Panc1 (cell line): Measurements from ENCODE around the gene RNF20. TPM values are rescaled to one million over a fixed set of nuclear protein-coding genes. Genes with fewer than 3 reads are reported as not detected.

Experiments used
- ATAC-seq: fragments of 200-7000 bp; cut with Tn5 transposase; 2 replicates; pipeline ENCODE4 v1.9.1; 2020; ENCODE audit warnings: mild to moderate bottlenecking, moderate library complexity
- BruUV-seq: library from RNA; stranded (reverse); fragments of 400-500 nt; replicated peaks from 2 replicates; lab custom pipeline; 2021; lab: Mats Ljungman, UMichigan
- CTCF ChIA-PET: fragments of 300-600 bp; sonication (Branson Sonifier 250); formaldehyde crosslinking; loops from one replicate; lab custom pipeline; 2022; ENCODE audit warnings: antibody characterized with exemption; lab: Charles Lee
- POLR2A ChIA-PET: fragments of 300-600 bp; sonication (Branson Sonifier 250); formaldehyde crosslinking; loops from one replicate; lab custom pipeline; 2022; ENCODE audit warnings: antibody characterized with exemption; lab: Charles Lee
- DNase-seq: peaks from one replicate; pipeline ENCODE4 v3.0.0-alpha.2; 2010; ENCODE audit warnings: low read depth, low spot score
- H3K27ac ChIP-seq: 2 replicates; pipeline ENCODE4 v1.5.1; 2011; ENCODE audit warnings: mild to moderate bottlenecking, low read length, inconsistent platforms
- H3K27me3 ChIP-seq: fragments of 200-500 bp; sonication (Bioruptor generic); 2 replicates; pipeline ENCODE4 v1.6.0; 2014; ENCODE audit warnings: low read length, inconsistent platforms; ENCODE audit not compliant: control insufficient read depth, insufficient read depth
- H3K36me3 ChIP-seq: fragments of 200-500 bp; sonication (Bioruptor generic); 2 replicates; pipeline ENCODE4 v1.5.1; 2014; ENCODE audit warnings: inconsistent platforms, mild to moderate bottlenecking, low read length, moderate library complexity; ENCODE audit not compliant: control insufficient read depth, insufficient read depth
- H3K4me1 ChIP-seq: 2 replicates; pipeline ENCODE4 v1.5.1; 2011; ENCODE audit warnings: inconsistent platforms, mild to moderate bottlenecking, low read length, moderate library complexity; ENCODE audit not compliant: control insufficient read depth, insufficient read depth
- H3K4me3 ChIP-seq, 2 experiments: 2 replicates each; pipeline ENCODE4 v1.5.1; 2011 to 2012; ENCODE audit warnings: low read depth in 2 of 2, low read length in 2 of 2, mild to moderate bottlenecking in 2 of 2, inconsistent platforms in 1 of 2, moderate library complexity in 1 of 2
- H3K9me3 ChIP-seq: fragments of 200-500 bp; sonication (Bioruptor generic); 2 replicates; pipeline ENCODE4 v1.5.1; 2014; ENCODE audit warnings: low read depth, mild to moderate bottlenecking, inconsistent platforms, low read length, moderate library complexity; ENCODE audit not compliant: control insufficient read depth, insufficient read depth
- CTCF ChIP-seq: fragments of 450-650 bp; IDR thresholded peaks from 2 replicates; pipeline ENCODE4 v1.5.1; 2017; ENCODE audit warnings: mild to moderate bottlenecking
- POLR2AphosphoS5 ChIP-seq: IDR thresholded peaks from 2 replicates; pipeline ENCODE4 v1.6.1; 2012; ENCODE audit warnings: mild to moderate bottlenecking, low read depth, low read length, moderate library complexity
- SIN3A ChIP-seq: IDR thresholded peaks from 2 replicates; pipeline ENCODE4 v1.6.1; 2012; ENCODE audit warnings: low read depth, mild to moderate bottlenecking, low read length, moderate library complexity, borderline replicate concordance; ENCODE audit not compliant: insufficient read depth
- TCF7L2 ChIP-seq: IDR thresholded peaks from 2 replicates; pipeline ENCODE4 v1.6.1; 2011; ENCODE audit warnings: mild to moderate bottlenecking, low read depth, low read length, inconsistent platforms
- in situ Hi-C: cut with HindIII; loops from 2 replicates; pipeline ENCODE4 v1.10.0; 2016; ENCODE audit warnings: low sequenced_read_pairs, low pct_unique_long_range_greater_than_20kb
- intact Hi-C: fragments of 100-400 bp; cut with micrococcal nuclease; formaldehyde crosslinking; loops from one replicate; pipeline ENCODE4 v1.10.0; 2022; ENCODE audit not compliant: unreplicated experiment
- total RNA-seq: library from RNA; stranded (reverse); gene quantifications from one replicate; pipeline ENCODE4 v1.2.1, GENCODE V29; 2021; ENCODE audit not compliant: unreplicated experiment
- TF ChIP-seq, protein P1 (sequence below), 2 experiments: IDR thresholded peaks; 2 replicates each; pipeline ENCODE4 v1.6.1; 2011 to 2012; ENCODE audit warnings: low read depth in 2 of 2, control low read depth in 1 of 2, low read length in 1 of 2, mild to moderate bottlenecking in 1 of 2, moderate library complexity in 1 of 2; ENCODE audit not compliant: insufficient read depth in 1 of 2

The RNF20 gene
- total RNA-seq, 1 experiment from 2014 or later: 37.5 TPM

DNA sequence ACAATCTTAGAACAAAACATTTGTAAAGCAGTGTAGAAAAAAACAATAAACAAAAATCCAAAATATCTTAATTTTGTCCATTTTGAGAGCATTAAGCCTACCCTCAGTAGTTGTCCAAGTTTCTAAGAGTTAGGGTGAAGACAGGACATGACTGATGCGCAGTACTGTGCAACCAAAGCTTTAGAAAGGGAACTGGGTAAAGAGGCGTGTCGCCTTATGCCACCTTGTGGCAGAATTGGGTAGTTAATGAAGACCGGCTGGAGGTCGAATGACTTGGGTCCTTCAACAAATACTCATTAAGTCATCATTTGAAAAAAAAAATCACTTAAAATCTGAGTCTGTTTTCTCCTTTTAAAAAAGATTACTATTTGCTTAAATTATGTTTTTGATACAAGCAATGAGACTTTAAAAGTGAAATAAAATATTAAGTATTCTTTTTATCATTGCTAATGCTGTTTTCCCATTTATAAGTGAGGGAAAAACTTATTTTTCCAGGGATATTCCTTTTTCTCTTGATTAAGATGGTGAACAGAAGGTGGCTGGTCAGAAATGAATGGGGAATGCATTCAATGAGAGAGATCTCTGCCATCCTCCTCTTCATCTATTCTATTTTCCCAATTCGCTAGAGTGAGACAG is 3.5 kb upstream of the RNF20 start:
- Histone ChIP-seq H3K27ac (no peak overlapping the region), H3K4me1 (peaks cover 7% of the 10 kb centered on the region; the same call in 1 of the 2 replicates), H3K4me3 (no peak overlapping the region), H3K9me3 (no peaks in the 10 kb centered on the region), H3K36me3 (peaks cover 4% of the 10 kb centered on the region; the same call in 1 of the 2 replicates), H3K27me3 (no peaks in the 10 kb centered on the region)
- intact Hi-C loops: loop anchor here (1.0 to 2.0 kb wide), 2 partner anchors 71 to 81 kb away; no protein-coding TSS in a partner anchor
- in situ Hi-C loops: no loop called here
- peak; percentile 65 for ATAC-seq
- CTCF ChIA-PET: interaction anchor here (0.7 to 2.0 kb wide), 3 partner anchors 43 to 81 kb away, joined by 3 to 17 read pairs (median 4); a partner anchor contains a TSS
- peak; percentile 61 for DNase-seq
- TF ChIP-seq CTCF: peak; percentile 77
- TF ChIP-seq POLR2AphosphoS5: no peak
- no TSS peak for BruUV-seq
- POLR2A ChIA-PET: no interaction called here

DNA sequence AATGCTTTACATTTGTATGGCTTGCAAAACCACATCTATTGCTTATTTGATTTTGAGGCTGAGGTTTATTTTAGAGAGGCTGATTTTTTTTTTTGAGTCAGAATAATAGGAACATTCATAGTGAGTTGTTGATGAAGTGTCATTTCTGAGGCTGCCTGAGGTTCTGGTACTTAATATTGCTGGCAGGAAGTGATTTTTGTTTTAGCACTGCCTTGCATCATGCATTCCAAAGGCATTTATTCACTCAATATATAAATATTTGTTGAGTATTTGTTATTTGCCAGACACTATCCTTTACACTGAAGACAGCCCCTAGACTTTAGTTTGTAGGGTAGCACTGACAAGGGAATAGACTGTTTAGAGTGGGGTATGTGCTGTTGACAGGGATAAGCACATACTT is 2.7 kb downstream of the RNF20 start:
- Histone ChIP-seq H3K9me3 (no peaks in the 10 kb centered on the region), H3K4me1 (peaks cover 8% of the 10 kb centered on the region; the same call in 1 of the 2 replicates), H3K27ac (no peak overlapping the region), H3K4me3 (no peak overlapping the region), H3K27me3 (no peaks in the 10 kb centered on the region), H3K36me3 (peaks cover 12% of the 10 kb centered on the region)
- in situ Hi-C loops: no loop called here
- TF ChIP-seq CTCF (no peak), SIN3A (no peak), POLR2AphosphoS5 (no peak), TCF7L2 (no peak)
- TF ChIP-seq, protein P1, sequence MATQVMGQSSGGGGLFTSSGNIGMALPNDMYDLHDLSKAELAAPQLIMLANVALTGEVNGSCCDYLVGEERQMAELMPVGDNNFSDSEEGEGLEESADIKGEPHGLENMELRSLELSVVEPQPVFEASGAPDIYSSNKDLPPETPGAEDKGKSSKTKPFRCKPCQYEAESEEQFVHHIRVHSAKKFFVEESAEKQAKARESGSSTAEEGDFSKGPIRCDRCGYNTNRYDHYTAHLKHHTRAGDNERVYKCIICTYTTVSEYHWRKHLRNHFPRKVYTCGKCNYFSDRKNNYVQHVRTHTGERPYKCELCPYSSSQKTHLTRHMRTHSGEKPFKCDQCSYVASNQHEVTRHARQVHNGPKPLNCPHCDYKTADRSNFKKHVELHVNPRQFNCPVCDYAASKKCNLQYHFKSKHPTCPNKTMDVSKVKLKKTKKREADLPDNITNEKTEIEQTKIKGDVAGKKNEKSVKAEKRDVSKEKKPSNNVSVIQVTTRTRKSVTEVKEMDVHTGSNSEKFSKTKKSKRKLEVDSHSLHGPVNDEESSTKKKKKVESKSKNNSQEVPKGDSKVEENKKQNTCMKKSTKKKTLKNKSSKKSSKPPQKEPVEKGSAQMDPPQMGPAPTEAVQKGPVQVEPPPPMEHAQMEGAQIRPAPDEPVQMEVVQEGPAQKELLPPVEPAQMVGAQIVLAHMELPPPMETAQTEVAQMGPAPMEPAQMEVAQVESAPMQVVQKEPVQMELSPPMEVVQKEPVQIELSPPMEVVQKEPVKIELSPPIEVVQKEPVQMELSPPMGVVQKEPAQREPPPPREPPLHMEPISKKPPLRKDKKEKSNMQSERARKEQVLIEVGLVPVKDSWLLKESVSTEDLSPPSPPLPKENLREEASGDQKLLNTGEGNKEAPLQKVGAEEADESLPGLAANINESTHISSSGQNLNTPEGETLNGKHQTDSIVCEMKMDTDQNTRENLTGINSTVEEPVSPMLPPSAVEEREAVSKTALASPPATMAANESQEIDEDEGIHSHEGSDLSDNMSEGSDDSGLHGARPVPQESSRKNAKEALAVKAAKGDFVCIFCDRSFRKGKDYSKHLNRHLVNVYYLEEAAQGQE (IDR thresholded peaks at IDR 0.05; ENCODE audit: insufficient read depth in 1 of 2, low read depth in 2 of 2, low read length in 1 of 2): no peak
- ATAC-seq (no peak), DNase-seq (no peak)
- no TSS peak for BruUV-seq
- ChIA-PET POLR2A (no interaction called here), CTCF (no interaction called here)
- intact Hi-C loops: no loop called here
